Fibroblast of skin of back (primary cell): Measurements from ENCODE around the gene IKZF1.

Experiments used
- DNase-seq: peaks from one replicate; pipeline ENCODE4 v3.0.0-alpha.2; 2013

IKZF1 gene

DNA sequence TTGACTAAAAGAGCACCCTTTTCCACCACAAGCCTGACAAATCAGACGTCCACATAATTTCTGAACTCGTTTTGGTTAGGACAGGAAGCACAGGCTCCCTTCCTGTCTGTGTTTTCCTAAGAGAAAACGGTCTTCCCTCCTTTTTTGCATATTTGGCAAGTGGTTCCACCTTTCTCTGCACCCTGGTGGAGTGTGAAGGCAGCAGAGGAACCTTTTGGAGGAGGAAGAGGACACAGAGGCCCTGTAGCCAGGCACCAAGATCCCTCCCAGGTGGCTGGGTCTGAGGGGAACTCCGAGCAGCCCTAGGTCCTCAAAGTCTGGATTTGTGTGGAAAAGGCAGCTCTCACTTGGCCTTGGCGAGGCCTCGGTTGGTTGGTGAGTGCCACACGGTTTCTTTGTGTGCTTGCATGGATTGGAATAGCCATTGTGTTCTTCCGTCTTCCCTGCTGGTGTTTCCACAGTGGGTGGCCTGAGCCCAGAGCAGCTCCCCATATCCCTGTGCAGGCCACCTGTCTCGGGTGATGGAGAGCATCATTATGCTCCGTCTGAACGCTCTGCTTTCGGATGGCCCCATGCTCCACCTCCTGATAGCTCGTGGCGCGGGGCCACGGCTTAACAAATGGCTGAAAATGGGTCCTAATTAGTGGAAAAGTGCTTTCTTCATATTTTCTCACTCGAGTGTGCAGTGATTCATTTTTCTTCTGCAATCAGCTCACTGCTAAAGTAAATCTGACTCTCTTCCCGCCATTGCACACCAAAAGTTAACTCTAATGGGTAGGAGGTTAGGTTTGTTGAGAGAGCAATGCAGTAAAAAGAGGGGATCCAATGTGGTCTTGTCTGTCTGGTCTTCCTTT lies 4.2 kb downstream of the IKZF1 start:
- no peak for DNase-seq

DNA sequence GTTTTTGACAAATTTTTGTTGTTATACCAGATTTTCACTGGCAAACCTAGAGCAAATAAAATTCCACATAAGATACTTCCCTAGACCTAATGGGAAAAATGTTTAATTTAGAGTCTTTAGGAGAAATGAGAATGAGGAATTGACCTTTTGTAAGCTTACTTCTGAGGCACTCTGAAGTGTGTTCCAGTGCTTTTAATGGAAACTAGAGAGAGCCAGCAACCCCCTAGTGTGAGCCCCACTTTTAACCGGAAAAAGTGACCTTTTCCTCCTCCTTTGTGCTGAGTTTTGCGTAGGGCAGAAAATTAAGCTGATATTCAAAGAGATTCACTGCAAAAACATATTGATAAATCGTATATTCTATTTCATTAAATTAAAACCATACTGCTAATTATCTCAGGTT lies 5.2 kb downstream of the IKZF1 start:
- no peak for DNase-seq

DNA sequence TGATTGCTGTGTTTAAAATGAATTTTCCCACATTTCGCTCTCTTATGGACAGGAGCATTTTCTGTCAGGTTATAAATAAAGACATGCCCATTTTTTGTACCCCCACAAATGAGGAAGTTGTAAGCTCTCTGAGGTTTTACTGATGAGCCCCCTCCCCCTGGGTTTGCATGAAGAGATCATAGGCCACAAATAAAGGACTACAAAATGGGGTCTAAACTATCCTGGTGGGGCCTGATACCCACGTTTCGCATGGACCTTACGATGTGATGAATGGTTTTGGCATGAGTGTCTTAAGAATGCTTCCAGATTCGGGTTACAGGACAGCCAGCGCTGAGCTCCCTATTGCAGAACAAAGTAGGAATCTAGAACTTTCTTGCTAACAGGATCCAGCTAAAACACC lies 5.8 kb downstream of the IKZF1 start:
- DNase-seq: no peak

DNA sequence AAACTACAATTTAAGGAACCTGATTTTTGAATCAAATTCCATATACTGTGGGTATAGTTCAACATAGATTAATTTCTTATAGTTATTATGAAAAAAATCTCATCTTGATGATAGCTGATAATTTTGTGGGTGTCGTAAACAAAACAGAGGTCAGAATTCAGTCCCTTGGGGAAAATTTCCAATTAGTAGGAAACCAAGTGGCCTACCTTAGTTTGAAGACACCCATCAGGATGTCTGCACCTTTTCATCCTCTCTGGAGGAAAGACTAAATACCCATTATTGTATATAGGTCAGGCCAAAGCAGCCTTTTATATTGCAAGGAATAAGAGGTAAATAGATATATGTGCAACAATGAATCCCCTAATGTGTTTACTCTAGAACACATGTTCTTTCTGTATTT lies 6.4 kb downstream of the IKZF1 start:
- no peak for DNase-seq

DNA sequence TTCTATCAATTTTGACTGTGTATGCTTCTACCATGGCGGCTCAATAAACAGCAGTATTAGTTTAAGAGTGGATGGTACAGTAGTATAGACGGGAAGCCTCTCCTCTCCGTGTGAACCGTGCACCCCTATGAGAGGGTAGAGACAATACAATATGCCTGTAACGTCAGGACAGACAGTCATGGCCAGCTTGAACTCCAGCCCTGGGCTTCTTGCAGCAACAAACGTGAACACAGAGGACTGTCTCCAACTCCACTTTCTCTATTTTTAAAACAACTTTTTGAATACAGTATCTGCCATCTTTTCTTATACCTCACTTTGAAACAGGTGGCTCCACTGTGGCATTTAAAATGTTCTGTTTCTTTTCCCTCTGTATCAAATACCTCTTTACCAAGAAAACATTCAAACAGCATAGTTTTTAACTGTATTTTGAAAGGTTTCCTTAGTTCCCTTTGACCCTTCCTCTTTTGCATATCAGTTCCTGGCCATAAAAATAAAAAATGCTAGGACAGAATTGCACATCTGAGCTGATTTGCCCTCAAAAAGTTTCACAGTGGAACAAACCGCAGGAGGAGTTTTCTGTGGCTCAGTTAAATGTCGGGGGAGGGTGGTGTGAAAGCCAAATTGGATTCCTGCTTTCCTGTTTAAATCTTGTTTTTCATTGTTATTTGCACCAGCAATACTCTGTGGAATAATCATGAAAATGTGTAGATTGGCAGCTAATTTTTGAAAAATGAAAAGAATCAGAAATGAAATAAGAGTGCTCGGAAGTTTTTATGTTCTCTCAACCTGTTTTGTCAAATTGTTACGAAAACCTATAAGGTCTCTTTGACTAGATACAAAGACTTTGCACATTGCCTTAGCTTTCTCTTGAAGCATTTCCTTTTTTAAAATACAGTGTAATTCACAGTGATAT lies 8.0 kb downstream of the IKZF1 start:
- DNase-seq: no peak

DNA sequence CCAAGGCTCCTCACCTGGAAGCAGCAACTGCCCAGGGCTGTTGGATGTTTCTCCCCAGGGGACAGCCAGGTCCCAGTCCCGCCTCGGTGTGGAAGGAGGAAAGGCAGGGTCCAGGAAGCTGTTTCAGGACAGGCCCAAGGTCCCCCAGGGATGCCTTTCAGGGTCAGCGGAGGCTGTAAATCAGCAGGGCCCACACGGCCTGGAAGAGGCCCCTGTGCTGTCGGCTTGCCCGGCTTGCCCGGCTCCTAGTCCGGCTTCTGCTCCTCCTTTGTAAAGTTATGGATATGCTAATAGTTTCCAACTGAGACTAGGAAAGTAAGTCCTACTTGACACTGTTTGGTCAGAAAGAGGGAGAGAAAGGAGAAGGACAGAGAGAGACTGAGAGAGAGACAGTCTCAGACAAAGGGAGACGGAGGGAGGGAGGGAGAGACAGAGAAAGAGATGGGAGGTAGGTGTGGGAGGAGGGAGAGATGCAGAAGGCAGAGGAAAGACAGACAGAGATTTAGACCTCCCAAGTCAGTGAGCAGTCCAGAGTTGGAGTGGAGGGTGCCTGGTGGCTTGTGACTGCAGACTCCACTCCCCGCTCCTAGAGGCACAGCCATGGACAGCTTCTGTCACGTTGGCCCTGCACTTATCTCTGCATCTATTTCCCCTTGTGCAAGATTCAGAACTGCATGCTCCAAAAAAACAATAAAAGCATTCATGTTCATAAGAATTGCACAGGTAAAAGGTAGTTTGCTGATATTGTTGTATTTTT lies 10.5 kb downstream of the IKZF1 start:
- DNase-seq: no peak

DNA sequence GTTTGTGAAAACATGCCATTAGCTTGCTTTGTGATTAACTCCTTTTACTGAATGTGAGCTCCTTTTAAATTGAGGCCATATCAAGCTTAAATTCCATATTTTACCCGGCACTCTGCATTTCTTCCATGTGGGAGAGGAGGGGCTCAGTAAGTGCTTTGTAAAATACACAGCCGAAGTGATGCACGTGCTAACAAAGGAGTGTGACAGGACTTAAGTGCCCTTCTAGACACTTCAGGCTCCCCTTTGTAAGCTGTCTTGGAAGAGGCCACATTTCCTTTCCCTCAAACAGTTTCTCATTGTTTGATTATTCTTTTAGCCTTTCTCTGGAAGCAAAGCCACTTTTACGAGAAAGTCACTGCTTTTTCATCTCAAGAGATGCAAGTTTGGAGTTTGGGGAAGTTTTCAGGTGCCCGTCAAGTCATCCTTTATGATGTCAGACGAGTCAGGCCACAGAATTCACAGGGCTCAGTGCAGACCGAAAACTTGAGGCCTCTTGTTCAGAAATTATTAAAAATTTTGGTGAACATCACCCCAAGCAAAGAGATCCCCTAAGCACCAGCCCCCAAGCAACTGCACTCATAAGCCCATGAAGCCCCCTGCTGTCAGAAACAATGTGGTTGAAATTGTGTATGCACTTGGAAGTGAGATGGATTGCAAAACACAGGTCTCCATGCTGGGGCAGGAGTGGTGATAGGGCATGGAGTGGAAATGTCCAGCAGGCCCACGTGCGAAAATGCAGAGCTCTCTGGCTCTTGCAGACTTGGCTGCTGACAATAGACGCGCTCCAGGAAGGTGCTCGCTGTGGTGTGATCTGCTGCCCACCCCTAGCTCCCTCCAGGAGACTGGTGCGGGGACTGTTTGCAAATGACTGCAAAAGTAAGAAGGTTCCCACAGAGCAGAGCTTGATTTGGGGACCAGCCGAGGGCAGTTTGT lies 11.5 kb downstream of the IKZF1 start:
- DNase-seq: no peak

DNA sequence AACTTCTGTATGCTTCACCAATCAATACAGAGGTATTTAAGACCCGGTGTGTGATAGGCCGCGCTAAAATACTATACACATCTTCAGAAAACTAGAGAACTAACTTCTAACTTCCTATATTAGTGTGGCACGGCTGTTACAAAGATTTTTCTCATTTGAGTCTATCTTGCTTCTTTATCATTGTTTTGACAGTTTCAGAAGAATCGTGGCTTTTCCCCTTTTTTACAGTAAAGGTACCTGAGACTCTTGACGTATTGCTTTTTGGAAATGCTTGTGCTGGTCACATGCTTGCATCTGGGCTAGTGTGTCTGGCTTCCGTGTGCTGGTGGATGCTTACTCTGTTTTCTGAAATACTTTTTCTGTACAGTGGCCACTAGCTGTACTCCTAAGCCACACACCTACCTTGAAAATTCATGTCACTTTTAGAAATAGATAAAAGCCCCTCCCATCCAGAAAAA lies 12.7 kb downstream of the IKZF1 start:
- no peak for DNase-seq

DNA sequence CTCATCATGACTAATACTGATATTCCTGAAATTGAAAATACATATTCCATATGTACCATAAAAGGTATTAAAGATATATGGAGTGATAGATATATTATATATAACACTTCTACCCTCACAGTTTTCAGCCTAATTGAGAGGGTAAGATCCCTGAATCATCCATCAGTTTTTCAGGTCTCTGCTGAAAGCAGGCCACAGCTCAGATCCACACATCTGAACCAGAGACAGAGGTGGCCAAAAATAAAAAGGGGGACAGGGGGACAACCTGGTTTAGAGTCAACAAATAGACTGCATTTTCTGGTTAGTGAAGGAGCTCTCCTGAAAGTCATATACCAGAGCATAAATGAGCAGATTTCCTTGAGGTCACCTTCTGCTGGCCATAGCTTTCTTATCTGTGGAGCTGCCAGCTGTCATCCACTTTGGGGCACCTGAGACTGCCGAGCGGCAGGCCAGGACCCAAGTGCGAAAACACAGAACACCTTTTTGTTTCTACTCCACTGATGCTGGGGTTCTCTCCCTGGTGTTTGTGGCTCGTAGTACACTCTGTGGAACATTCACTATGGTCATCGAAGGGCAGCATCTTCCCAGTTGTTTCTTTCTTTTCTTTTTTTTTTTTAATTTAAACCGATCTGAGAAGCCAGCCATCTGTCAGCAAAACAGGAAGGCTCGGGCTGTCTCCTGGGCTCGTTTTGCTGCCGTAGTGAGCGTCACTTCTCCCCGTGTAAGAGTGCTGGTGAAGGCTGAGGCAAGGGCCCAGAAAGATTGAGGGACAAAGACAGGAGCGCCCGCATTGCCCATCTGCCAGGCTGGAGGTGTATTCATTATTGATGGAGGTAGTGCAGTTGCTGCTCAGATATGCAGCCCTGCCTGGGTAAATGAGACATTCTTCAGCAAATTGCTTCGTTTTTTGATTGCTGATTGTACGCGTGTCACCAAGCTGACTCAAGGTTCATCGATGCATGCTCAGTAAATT lies 13.5 kb downstream of the IKZF1 start:
- DNase-seq: no peak

DNA sequence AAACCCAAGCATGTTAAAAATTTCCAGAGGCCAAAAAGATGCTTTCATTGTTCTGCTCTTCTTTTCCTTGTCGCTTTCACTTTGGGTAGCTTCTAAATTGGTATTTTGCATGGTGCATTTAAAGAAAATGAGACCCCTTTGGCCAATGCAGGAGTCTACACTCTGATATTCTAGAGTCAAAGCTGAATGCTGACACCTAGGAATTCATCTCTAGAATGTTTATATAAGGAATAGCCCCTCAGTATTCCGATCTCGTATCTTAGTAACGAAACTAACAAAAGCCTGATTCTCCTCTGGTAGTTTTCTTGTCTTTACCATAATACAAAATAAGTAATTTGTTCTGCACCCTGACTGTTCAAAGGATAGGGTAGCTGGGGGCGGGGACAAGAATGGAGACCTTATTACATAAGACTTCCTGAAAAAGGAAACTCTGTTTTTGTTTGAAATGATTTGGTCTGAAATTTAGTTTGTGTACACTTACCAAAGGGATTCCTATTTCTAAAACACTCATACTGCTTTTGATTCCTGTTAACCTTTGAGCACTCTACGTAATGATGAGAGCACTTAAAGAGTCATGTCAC lies 17.1 kb downstream of the IKZF1 start:
- DNase-seq: no peak

DNA sequence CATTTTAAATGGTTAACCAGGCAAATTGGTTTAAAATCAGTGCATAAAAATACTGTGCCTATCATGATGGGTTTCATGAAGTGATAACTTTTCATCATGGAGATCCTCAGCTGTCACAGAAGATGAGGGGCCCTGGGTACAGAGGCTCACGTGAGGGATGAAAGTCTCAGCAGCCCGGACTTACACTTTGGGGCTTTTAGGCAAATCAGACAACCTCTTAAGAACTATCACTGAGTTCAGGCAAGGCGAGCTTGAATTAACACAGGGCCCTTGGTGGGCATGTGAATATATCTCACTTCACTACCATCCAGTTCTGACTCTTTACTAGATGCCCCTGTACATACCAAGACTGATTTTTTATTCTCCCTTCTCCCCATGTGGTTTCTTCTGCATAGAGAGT lies 19.6 kb downstream of the IKZF1 start:
- no peak for DNase-seq

DNA sequence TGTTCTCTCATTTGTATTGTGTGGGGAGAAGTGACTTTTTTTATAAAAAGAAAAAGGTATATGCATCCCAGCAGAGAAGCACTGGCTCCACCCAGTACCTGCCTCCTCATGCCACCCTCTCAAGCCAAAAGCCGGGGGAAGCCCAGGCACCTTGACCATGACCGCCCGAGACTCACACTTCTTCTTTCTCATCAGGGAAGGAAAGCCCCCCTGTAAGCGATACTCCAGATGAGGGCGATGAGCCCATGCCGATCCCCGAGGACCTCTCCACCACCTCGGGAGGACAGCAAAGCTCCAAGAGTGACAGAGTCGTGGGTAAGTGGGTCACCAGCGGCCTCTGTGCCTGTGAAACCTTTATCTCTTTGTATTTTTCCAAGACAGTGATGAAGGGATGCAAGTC lies 22.9 kb downstream of the IKZF1 start:
- DNase-seq: no peak

DNA sequence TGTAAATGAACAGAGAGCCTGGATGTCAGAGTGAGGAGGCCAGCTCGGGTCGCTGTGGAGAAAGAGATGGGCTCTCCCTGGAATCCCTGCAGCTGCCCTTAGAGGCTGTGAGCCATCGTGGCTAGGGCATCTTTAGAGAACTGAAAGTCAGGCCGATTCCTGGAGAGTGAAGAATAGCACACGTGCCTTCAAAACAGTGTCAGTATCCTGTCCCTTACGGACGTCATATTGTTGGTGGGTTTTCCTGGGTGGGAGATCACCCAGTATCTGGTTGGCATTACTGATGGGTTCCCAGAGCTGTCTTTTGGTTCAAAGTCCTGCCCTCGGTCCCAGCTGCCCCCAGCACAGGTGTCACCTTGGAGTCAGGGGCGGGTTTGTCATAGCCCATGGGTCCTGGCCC lies 25.3 kb downstream of the IKZF1 start:
- no peak for DNase-seq

DNA sequence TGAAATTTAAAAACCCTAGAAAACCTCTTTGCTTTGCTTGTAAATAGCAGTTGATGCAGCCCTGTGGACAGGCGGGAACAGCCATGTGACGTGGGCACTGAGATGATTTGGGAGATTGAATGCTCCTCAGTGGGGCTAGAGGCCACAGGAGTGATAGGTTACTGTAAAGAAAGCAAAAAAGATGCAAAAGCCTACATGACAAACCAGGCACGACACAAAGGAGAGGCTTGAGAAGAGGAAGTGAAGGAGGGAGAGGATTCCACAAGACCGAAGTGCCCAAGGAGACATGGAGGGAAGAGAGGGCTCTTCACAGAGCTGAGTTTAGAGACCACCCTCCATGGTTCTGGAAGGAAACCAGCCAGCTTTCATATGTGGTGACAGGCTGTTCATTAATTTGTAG lies 25.7 kb downstream of the IKZF1 start:
- no peak for DNase-seq

DNA sequence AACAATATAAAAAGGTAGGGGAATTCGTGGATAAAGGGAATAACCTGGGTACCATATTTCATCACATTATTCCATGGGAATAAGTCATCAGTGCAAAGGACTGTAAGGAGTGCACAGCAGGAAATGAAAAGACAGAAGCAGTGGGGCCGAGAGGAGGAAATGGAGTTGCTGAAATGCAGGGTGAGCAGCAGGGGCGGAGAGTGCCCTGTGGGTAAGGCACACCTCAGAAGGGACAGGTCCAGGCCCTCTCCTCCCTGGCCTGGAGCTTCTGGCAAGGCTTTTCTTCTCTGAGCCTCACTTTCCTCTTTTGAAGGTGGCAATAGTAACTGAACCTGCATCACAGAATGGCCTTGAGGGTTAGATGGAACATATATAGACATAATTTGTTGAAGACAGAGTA lies 26.2 kb downstream of the IKZF1 start:
- no peak for DNase-seq

DNA sequence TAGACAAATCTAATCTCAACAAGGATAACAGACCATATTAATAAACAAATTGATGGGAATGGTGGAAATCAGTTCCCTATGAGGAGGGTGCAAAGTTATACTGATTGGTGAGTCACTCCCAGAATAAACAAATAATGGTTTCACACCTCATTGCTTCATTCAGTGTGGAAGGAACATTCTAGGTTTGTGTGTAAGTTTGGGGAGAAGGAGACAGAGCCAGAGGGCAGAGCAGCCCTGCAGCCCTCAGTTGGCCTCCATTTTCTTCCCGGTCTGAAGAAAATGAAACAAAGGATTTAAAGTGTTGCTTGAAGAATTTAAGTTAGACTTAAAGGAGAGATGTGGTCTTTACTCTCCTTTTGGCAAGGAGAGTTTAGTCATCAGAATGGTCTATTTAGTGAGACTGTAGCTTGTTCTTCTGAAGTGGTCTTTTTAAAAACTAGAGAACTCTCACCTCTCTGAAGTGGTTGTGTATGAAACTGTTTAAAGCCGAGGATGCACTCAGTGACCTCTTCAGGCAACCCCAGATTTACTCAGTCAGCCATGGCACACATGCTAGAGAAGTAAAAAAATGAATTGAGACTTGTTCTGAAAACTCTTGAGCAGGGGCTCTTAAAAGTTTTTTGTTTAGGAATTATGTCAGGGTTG lies 27.2 kb downstream of the IKZF1 start:
- DNase-seq: no peak

DNA sequence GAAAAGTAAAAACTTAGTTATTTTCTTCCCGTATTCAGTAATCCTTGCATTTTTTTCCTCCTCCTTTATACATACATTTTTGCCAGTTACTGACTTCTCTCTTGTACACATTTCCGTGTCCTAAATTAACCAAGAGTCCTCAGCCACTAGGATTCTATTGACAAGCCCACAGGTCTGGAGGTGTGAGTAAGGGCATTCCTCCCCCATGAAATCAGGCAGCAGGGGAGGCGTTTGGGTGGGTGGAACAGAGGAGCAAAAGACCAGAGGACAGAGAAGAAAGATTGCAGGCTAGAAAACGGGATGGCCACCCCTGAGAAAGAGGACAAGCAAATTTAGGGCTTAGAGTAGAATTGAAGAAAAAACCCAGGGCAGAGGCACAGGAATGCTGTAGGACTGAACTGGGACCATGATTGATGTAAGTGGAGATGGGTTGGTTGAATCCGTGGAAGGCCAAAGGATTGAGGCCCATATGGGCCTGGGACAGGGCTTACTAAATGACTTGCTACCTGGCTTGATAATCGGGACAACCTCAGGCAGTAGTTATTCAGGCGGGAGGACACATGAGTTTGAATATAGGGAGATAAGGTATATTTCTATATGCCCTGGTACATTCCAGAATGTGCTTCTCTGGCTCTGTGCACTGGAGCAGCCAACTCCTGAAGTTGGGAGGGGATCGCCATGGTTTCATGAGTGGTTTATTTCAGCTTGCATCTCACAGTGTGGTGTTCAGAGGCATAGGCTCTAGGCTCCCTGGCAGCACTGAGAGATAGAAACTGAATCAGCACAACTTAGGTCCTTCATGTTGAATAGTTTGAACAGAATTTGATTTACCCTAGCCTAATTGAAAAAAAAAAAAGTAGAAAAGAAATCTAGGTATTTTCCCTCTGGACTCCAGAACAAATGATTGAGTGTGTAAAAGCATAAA lies 28.0 kb downstream of the IKZF1 start:
- DNase-seq: no peak

DNA sequence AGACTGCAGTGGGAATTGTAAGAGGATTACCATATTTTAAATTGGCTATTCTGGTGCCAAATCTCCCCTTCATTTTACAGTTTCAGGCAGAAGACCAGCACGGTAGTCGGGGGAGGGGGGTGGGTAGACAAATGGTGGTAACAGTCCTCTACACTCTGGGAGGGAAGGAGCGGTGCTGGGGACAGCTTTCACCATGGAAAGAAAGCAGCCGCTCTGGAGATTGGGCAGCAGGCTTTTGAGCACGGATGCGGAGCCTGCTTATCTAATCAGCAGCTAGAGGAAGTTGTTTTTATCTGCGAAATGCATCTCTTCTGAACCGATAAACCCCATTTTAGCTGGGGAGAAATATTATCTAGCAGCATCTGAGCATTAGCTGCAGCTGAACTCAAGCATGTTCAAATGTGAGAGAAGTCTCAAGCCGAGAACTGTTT lies 28.7 kb downstream of the IKZF1 start:
- no peak for DNase-seq
